Measurements from ENCODE around the gene INPP5B. TPM values are rescaled to one million over a fixed set of nuclear protein-coding genes. Genes with fewer than 3 reads are reported as not detected.
"Not testable (repeated sequence)": the region's sequence is repeated elsewhere in the genome, so short reads cannot be mapped to it uniquely, and the experiment has no call there.

INPP5B gene
- total and polyA plus RNA-seq, 8 donors: 22.5 to 39.9 (median 31.3) TPM

GRCh38 chr1:37965301-37965700, 18.4 kb upstream of the INPP5B start:
- H3K27ac ChIP-seq: no peak overlapping the region
- DNase-seq (no peak), ATAC-seq (no peak)
- H3K9me3 ChIP-seq: no peaks in the 10 kb centered on the region
- H3K4me3 ChIP-seq: no peak overlapping the region
- H3K36me3 ChIP-seq: peaks cover 0 to 95% of the 10 kb centered on the region in 2 donors
- no peaks in the 10 kb centered on the region for H3K4me1 ChIP-seq
- no peak for TF ChIP-seq CTCF (IDR thresholded peaks at IDR 0.05)
- no peaks in the 10 kb centered on the region for H3K27me3 ChIP-seq
- intact Hi-C loops (cut with DNase I): no loop called here

GRCh38 chr1:37964106-37964505, 17.3 kb upstream of the INPP5B start:
- H3K27ac ChIP-seq; DNase-seq; H3K27me3 ChIP-seq; ATAC-seq; intact Hi-C loops (cut with DNase I); H3K4me3 ChIP-seq; H3K9me3 ChIP-seq; H3K4me1 ChIP-seq: not testable (repeated sequence)
- peaks cover 0 to 97% of the 10 kb centered on the region in 2 donors for H3K36me3 ChIP-seq

GRCh38 chr1:37958690-37959089, 11.8 kb upstream of the INPP5B start:
- H3K27ac ChIP-seq: no peak overlapping the region
- no peaks in the 10 kb centered on the region for H3K4me1 ChIP-seq
- peaks cover 0 to 76% of the 10 kb centered on the region in 2 donors for H3K36me3 ChIP-seq
- ATAC-seq (no peak), DNase-seq (no peak)
- H3K4me3 ChIP-seq: no peak overlapping the region
- no peaks in the 10 kb centered on the region for H3K9me3 ChIP-seq
- intact Hi-C loops (cut with DNase I): no loop called here
- TF ChIP-seq CTCF (IDR thresholded peaks at IDR 0.05): no peak
- no peaks in the 10 kb centered on the region for H3K27me3 ChIP-seq

DNA sequence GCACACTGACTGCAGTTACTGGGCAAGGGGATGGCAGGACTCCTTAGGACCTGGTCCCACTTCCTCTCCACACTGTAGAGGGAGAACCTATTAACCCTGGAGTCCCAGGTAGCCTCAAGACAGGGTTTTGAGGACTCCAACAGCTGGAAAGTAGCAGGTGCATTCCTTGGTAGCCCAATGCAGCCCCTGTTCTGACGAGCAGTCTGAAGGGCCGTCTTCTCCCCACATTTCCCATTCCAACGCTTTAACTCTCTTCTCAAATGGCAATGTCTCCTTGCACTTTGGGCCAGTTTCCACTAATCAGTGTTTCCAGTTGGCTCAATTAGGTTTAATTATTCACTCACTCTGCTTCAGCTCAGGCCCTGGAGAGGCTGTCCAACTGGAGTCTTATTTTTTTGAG, 8.8 kb upstream of the INPP5B start:
- ATAC-seq: no peak
- Histone ChIP-seq H3K36me3 (peaks cover 0 to 49% of the 10 kb centered on the region in 2 donors), H3K4me3 (no peak overlapping the region), H3K9me3 (no peaks in the 10 kb centered on the region), H3K27ac (no peak overlapping the region), H3K27me3 (no peaks in the 10 kb centered on the region), H3K4me1 (no peaks in the 10 kb centered on the region)
- DNase-seq: no peak
- TF ChIP-seq CTCF (IDR thresholded peaks at IDR 0.05): no peak
- intact Hi-C loops (cut with DNase I): no loop called here

DNA sequence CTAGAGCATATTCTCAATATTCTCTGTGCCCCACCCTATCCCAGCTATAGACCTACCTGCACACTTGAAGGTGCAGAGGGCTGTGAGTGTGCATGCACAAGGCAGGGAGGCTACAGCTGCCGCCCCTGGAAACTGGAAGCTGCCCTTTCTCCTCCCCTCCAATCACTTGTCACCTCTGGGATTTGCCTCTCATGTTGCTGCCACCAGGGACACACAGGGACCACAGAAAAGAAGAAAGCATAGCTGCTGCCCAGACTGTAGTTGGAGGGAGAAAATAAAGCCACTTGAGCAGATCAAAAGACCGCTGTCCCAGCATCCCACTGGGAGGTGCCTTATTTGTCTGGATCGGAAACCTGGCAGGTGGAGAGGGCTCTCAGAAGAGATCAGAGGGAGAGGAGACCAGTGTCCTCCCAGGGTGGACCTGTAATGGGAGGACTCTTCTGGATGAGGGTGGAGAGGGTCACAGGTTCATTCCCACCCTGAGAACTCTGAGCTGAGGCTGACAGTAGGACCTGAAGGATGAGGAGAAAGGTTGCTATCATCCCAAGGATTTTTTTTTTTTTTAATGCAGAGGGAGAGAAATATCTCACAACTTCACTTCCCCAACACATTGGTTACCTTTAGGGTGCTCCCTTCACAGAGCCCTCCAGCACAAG, 7.6 kb upstream of the INPP5B start:
- Histone ChIP-seq H3K36me3 (peaks cover 0 to 36% of the 10 kb centered on the region in 2 donors), H3K27ac (no peak overlapping the region), H3K9me3 (no peaks in the 10 kb centered on the region), H3K4me1 (no peaks in the 10 kb centered on the region), H3K4me3 (no peak overlapping the region), H3K27me3 (no peaks in the 10 kb centered on the region)
- ATAC-seq (no peak), DNase-seq (no peak)
- intact Hi-C loops (cut with DNase I): no loop called here
- no peak for TF ChIP-seq CTCF (IDR thresholded peaks at IDR 0.05)

DNA sequence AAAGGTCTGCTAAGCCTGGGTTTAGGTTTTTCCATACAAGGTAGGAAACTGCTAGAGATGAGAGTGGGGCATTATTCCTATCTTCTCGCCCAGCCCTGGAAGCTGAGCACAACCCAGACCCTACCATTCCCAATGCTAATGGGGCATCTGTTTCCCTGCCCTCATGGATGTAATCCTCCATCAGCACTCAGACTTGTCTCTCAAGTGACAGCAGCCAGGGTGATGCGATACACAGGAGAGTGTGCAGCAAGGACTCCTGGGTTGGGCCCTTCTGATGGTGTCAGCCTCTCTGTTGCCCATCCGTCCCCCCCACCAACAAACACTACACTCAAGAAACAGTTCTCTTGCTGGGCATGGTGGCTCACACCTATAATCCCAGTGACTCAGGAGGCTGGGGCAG, 5.9 kb upstream of the INPP5B start:
- Histone ChIP-seq H3K4me3 (no peak overlapping the region), H3K4me1 (no peaks in the 10 kb centered on the region), H3K36me3 (peaks cover 0 to 19% of the 10 kb centered on the region in 2 donors), H3K27ac (no peak overlapping the region), H3K27me3 (no peaks in the 10 kb centered on the region), H3K9me3 (no peaks in the 10 kb centered on the region)
- ATAC-seq: no peak
- intact Hi-C loops (cut with DNase I): no loop called here
- no peak for DNase-seq
- TF ChIP-seq CTCF (IDR thresholded peaks at IDR 0.05): no peak

Measured in left lung (tissue), 10 donors.